ENCODE results near the gene KLHDC3.

Gene KLHDC3

GRCh38 chr6:43032326-43032725 is 18.3 kb downstream of the KLHDC3 start:
- 0 out of 2 replicates have a peak overlapping the region, but pooled peaks have one; percentile 12 for H3K27ac ChIP-seq

GRCh38 chr6:43033496-43034189 is 19.6 kb downstream of the KLHDC3 start:
- TF ChIP-seq ZFX (IDR thresholded peaks at IDR 0.05; ENCODE audit: borderline replicate concordance): no peak
- H3K27ac ChIP-seq: no peak overlapping the region

More at GRCh38 chr6:43032326-43032725, 18.3 kb downstream of the KLHDC3 start:
- no peak for TF ChIP-seq CTCF (IDR thresholded peaks at IDR 0.05)
- no peak for TF ChIP-seq ZFX (IDR thresholded peaks at IDR 0.05; ENCODE audit: borderline replicate concordance)

- no peak overlapping the region for H3K27ac ChIP-seq
- no peak for TF ChIP-seq CTCF (IDR thresholded peaks at IDR 0.05)
- no peak for TF ChIP-seq ZFX (IDR thresholded peaks at IDR 0.05; ENCODE audit: borderline replicate concordance)
These were observed 20.1 kb downstream of the KLHDC3 start for GRCh38 chr6:43034190-43034525.

GRCh38 chr6:43035495-43036194 is 21.6 kb downstream of the KLHDC3 start:
- no peak overlapping the region for H3K27ac ChIP-seq

GRCh38 chr6:43036712-43037111 is 22.7 kb downstream of the KLHDC3 start:
- TF ChIP-seq ZFX (IDR thresholded peaks at IDR 0.05; ENCODE audit: borderline replicate concordance): no peak
- TF ChIP-seq CTCF (IDR thresholded peaks at IDR 0.05): no peak
- no peak overlapping the region for H3K27ac ChIP-seq

More at GRCh38 chr6:43035495-43036194, 21.6 kb downstream of the KLHDC3 start:
- TF ChIP-seq ZFX (IDR thresholded peaks at IDR 0.05; ENCODE audit: borderline replicate concordance) (no peak), CTCF (IDR thresholded peaks at IDR 0.05) (no peak)

- TF ChIP-seq CTCF (IDR thresholded peaks at IDR 0.05): no peak
- TF ChIP-seq ZFX (IDR thresholded peaks at IDR 0.05; ENCODE audit: borderline replicate concordance): no peak
- H3K27ac ChIP-seq: no peak overlapping the region
These were observed 23.1 kb downstream of the KLHDC3 start for GRCh38 chr6:43037197-43037596.

- H3K27ac ChIP-seq: no peak overlapping the region
- no peak for TF ChIP-seq ZFX (IDR thresholded peaks at IDR 0.05; ENCODE audit: borderline replicate concordance)
- TF ChIP-seq CTCF (IDR thresholded peaks at IDR 0.05): no peak
These were observed 23.7 kb downstream of the KLHDC3 start for GRCh38 chr6:43037706-43038105.
